H1 (cell line): Measurements from ENCODE around the gene LRRC72. TPM values are rescaled to one million over a fixed set of nuclear protein-coding genes. Genes with fewer than 3 reads are reported as not detected.

Experiments used
- CTCF ChIA-PET: fragments of 300-600 bp; sonication (Branson Sonifier 250); formaldehyde crosslinking; loops from one replicate; lab custom pipeline; 2021; ENCODE audit not compliant: partially characterized antibody; lab: Charles Lee
- POLR2A ChIA-PET: fragments of 300-600 bp; sonication (Branson Sonifier 250); formaldehyde crosslinking; loops from one replicate; lab custom pipeline; 2021; ENCODE audit warnings: inconsistent platforms; ENCODE audit not compliant: partially characterized antibody; lab: Charles Lee
- DNase-seq, 2 experiments: peaks; one replicate each; pipeline versions ENCODE4 v3.0.0 to v3.0.0-alpha.2; 2010 to 2022; ENCODE audit warnings: low spot score in 2 of 2, low read depth in 1 of 2, mixed read lengths in 1 of 2
- FAIRE-seq: peaks from 2 replicates; lab custom pipeline; 2011; peaks lifted over from hg19 to GRCh38; lab: Jason Lieb, UNC
- H2AFZ ChIP-seq: 2 replicates; pipeline ENCODE4 v1.8.1; 2012; ENCODE audit warnings: low read length, inconsistent platforms
- H2AK5ac ChIP-seq: 2 replicates; pipeline ENCODE4 v1.6.1; 2013; ENCODE audit warnings: low read depth, low read length
- H2BK120ac ChIP-seq: replicated peaks from 2 replicates; pipeline ENCODE3; 2013; ENCODE audit warnings: low read depth, low read length, inconsistent platforms
- H2BK12ac ChIP-seq: 2 replicates; pipeline ENCODE4 v1.6.1; 2013; ENCODE audit warnings: low read depth, low read length
- H2BK15ac ChIP-seq: 2 replicates; pipeline ENCODE4 v1.6.1; 2013; ENCODE audit warnings: low read length
- H2BK20ac ChIP-seq: 2 replicates; pipeline ENCODE4 v1.6.1; 2013; ENCODE audit warnings: low read length
- H2BK5ac ChIP-seq: 2 replicates; pipeline ENCODE4 v1.6.1; 2013; ENCODE audit warnings: low read depth, low read length
- H3K14ac ChIP-seq: 2 replicates; pipeline ENCODE4 v1.6.1; 2013; ENCODE audit warnings: inconsistent platforms; ENCODE audit not compliant: insufficient read length
- H3K18ac ChIP-seq: 2 replicates; pipeline ENCODE4 v1.6.1; 2013; ENCODE audit warnings: low read length; ENCODE audit errors: extremely low read depth
- H3K23ac ChIP-seq: 2 replicates; pipeline ENCODE4 v1.6.1; 2013; ENCODE audit warnings: inconsistent platforms; ENCODE audit not compliant: insufficient read length
- H3K23me2 ChIP-seq: 2 replicates; pipeline ENCODE4 v1.6.1; 2013; ENCODE audit warnings: low read depth, low read length
- H3K27ac ChIP-seq: 2 replicates; pipeline ENCODE4 v1.6.1; 2011; ENCODE audit warnings: low read depth, low read length, inconsistent platforms
- H3K27me3 ChIP-seq, 4 experiments: replicated peaks in 1 of 4; 1 replicate in 1 of 4; 2 replicates in 3 of 4; pipeline versions ENCODE4 v1.6.1 to v1.8.1; 2011 to 2013; ENCODE audit warnings: low read length in 3 of 4, mild to moderate bottlenecking in 3 of 4, inconsistent platforms in 2 of 4, mixed read lengths in 2 of 4, moderate library complexity in 1 of 4; ENCODE audit not compliant: control insufficient read depth in 3 of 4, insufficient read depth in 3 of 4; ENCODE audit errors: extremely low read depth in 1 of 4
- H3K36me3 ChIP-seq, 4 experiments: 2 replicates each; pipeline versions ENCODE4 v1.6.1 to v1.8.1; 2011 to 2013; ENCODE audit warnings: mild to moderate bottlenecking in 4 of 4, low read length in 3 of 4, moderate library complexity in 2 of 4, control low read depth in 1 of 4, inconsistent platforms in 1 of 4; ENCODE audit not compliant: insufficient read depth in 4 of 4, control insufficient read depth in 2 of 4
- H3K4ac ChIP-seq: replicated peaks from 2 replicates; pipeline ENCODE3; 2013; ENCODE audit warnings: low read length, low read depth, mixed read lengths, inconsistent platforms; ENCODE audit not compliant: insufficient read length
- H3K4me1 ChIP-seq, 4 experiments: replicated peaks in 1 of 4; 1 replicate in 1 of 4; 2 replicates in 3 of 4; pipeline versions ENCODE4 v1.6.1 to v1.8.1; 2011 to 2013; ENCODE audit warnings: low read length in 3 of 4, inconsistent platforms in 2 of 4, mixed read lengths in 1 of 4; ENCODE audit not compliant: insufficient read depth in 4 of 4, control insufficient read depth in 3 of 4
- H3K4me2 ChIP-seq, 2 experiments: 2 replicates each; pipeline versions ENCODE4 v1.6.1 to v1.8.1; 2011 to 2013; ENCODE audit warnings: low read depth in 2 of 2, low read length in 2 of 2, control low read depth in 1 of 2, inconsistent platforms in 1 of 2, mild to moderate bottlenecking in 1 of 2; ENCODE audit not compliant: insufficient read depth in 1 of 2
- H3K4me3 ChIP-seq, 4 experiments: fragments of 200-600, 300-600 bp in 1 of 4; sonication (generic), shearing (Covaris generic), sonication (Bioruptor Twin) in 1 of 4; 2 replicates each; pipeline versions ENCODE4 v1.5.1 to v1.8.1; 2011 to 2016; ENCODE audit warnings: low read length in 4 of 4, low read depth in 3 of 4, control low read depth in 2 of 4, inconsistent platforms in 2 of 4, mild to moderate bottlenecking in 2 of 4, mixed read lengths in 1 of 4, moderate library complexity in 1 of 4; ENCODE audit not compliant: insufficient read depth in 2 of 4; ENCODE audit errors: extremely low read depth in 1 of 4
- H3K56ac ChIP-seq: replicated peaks from 2 replicates; pipeline ENCODE3; 2013; ENCODE audit warnings: low read depth, mild to moderate bottlenecking, mixed read lengths, low read length, inconsistent platforms; ENCODE audit not compliant: insufficient read length
- H3K79me1 ChIP-seq: 2 replicates; pipeline ENCODE4 v1.6.1; 2013; ENCODE audit warnings: low read depth, low read length, control low read depth
- H3K79me2 ChIP-seq, 2 experiments: 2 replicates each; pipeline versions ENCODE4 v1.6.1 to v1.8.1; 2012 to 2013; ENCODE audit warnings: low read length in 2 of 2, mild to moderate bottlenecking in 2 of 2, inconsistent platforms in 1 of 2; ENCODE audit not compliant: insufficient read depth in 2 of 2, control insufficient read depth in 1 of 2
- H3K9ac ChIP-seq, 4 experiments: replicated peaks in 1 of 4; 1 replicate in 1 of 4; 2 replicates in 3 of 4; pipeline versions ENCODE4 v1.6.1 to v1.8.1; 2011 to 2013; ENCODE audit warnings: low read depth in 3 of 4, low read length in 3 of 4, control low read depth in 2 of 4, mild to moderate bottlenecking in 2 of 4, moderate library complexity in 2 of 4, inconsistent platforms in 1 of 4; ENCODE audit errors: extremely low read depth in 1 of 4
- H3K9me3 ChIP-seq, 2 experiments: 2 replicates each; pipeline versions ENCODE4 v1.6.1 to v1.8.1; 2012 to 2013; ENCODE audit warnings: mild to moderate bottlenecking in 2 of 2, moderate library complexity in 2 of 2, control low read depth in 1 of 2, inconsistent platforms in 1 of 2, low read depth in 1 of 2, low read length in 1 of 2, mixed read lengths in 1 of 2; ENCODE audit not compliant: insufficient read depth in 2 of 2
- H4K20me1 ChIP-seq, 2 experiments: replicated peaks in 1 of 2; 2 replicates each; pipeline versions ENCODE3 to v1.8.1; 2011 to 2013; ENCODE audit warnings: inconsistent platforms in 2 of 2, low read length in 2 of 2, mild to moderate bottlenecking in 1 of 2; ENCODE audit not compliant: insufficient read depth in 2 of 2, control insufficient read depth in 1 of 2
- H4K5ac ChIP-seq: 2 replicates; pipeline ENCODE4 v1.6.1; 2013; ENCODE audit warnings: low read length, low read depth, mixed read lengths, inconsistent platforms; ENCODE audit not compliant: insufficient read length
- H4K8ac ChIP-seq: 2 replicates; pipeline ENCODE4 v1.8.0; 2013; ENCODE audit warnings: mild to moderate bottlenecking, moderate library complexity, low read length, inconsistent platforms; ENCODE audit not compliant: insufficient read depth; ENCODE audit errors: extremely low read depth
- H4K91ac ChIP-seq: replicated peaks from 2 replicates; pipeline ENCODE3; 2013; ENCODE audit warnings: low read length, mixed read lengths, inconsistent platforms; ENCODE audit not compliant: insufficient read length
- ATF2 ChIP-seq: IDR thresholded peaks from 2 replicates; pipeline ENCODE4 v1.6.1; 2012; ENCODE audit warnings: low read length, inconsistent platforms
- CREB1 ChIP-seq: IDR thresholded peaks from 2 replicates; pipeline ENCODE4 v1.6.1; 2012; ENCODE audit warnings: inconsistent platforms
- EP300 ChIP-seq, 2 experiments: IDR thresholded peaks; 1 replicate in 1 of 2; 2 replicates in 1 of 2; pipeline ENCODE4 v1.6.1; 2011 to 2012; ENCODE audit warnings: low read depth in 2 of 2, low read length in 2 of 2, mild to moderate bottlenecking in 2 of 2, borderline replicate concordance in 1 of 2, inconsistent platforms in 1 of 2, moderate library complexity in 1 of 2
- MAFK ChIP-seq: IDR thresholded peaks from 2 replicates; pipeline ENCODE4 v1.6.1; 2012; ENCODE audit warnings: low read depth, mild to moderate bottlenecking, improper control_type of control experiment, low read length
- NANOG ChIP-seq: IDR thresholded peaks from 2 replicates; pipeline ENCODE4 v1.6.1; 2011; ENCODE audit warnings: low read length, low read depth, mild to moderate bottlenecking, inconsistent platforms; ENCODE audit not compliant: insufficient read depth, poor library complexity, severe bottlenecking
- PHF8 ChIP-seq: fragments of 200-600 bp; sonication (generic); conservative IDR thresholded peaks from 2 replicates; pipeline ENCODE4 v1.7.1; 2012; ENCODE audit warnings: low read depth, mild to moderate bottlenecking, inconsistent platforms, low read length, moderate library complexity
- POU5F1 ChIP-seq: IDR thresholded peaks from 2 replicates; pipeline ENCODE4 v1.6.1; 2011; ENCODE audit warnings: low read depth, mild to moderate bottlenecking, low read length, moderate library complexity
- RAD21 ChIP-seq, 2 experiments: IDR thresholded peaks in 1 of 2; conservative IDR thresholded peaks in 1 of 2; 2 replicates each; pipeline ENCODE4 v1.6.1; 2011; ENCODE audit warnings: low read depth in 2 of 2, low read length in 2 of 2, improper control_type of control experiment in 1 of 2, inconsistent platforms in 1 of 2, mild to moderate bottlenecking in 1 of 2, moderate library complexity in 1 of 2
- RNF2 ChIP-seq: fragments of 200-900, 300-1000 bp; sonication (generic); IDR thresholded peaks from 2 replicates; pipeline ENCODE4 v1.7.1; 2016; ENCODE audit warnings: borderline replicate concordance, low read depth, mild to moderate bottlenecking, antibody characterized with exemption, low read length; ENCODE audit not compliant: poor library complexity, severe bottlenecking; ENCODE audit errors: missing control alignments
- SIRT6 ChIP-seq: IDR thresholded peaks from one replicate; pipeline ENCODE4 v1.7.1; 2012; ENCODE audit warnings: low read length, inconsistent platforms
- TBP ChIP-seq: IDR thresholded peaks from 2 replicates; pipeline ENCODE4 v1.6.1; 2011; ENCODE audit warnings: low read depth, low read length, improper control_type of control experiment
- ZNF274 ChIP-seq: IDR thresholded peaks from 2 replicates; pipeline ENCODE4 v1.7.0; 2012; ENCODE audit warnings: low read length, borderline replicate concordance; ENCODE audit errors: extremely low read depth
- WGBS, 2 experiments: shearing (Covaris generic) in 1 of 2; methylation state at CpG; one replicate each; pipeline versions ENCODE4 v1.1.6 to v1.1.7; 2013 to 2015; ENCODE audit warnings: low lambda C conversion rate in 2 of 2, mixed read lengths in 2 of 2, inconsistent platforms in 1 of 2, low coverage in 1 of 2, missing lambda C conversion rate in 1 of 2; ENCODE audit not compliant: insufficient replicate concordance in 2 of 2, insufficient coverage in 1 of 2, insufficient read length in 1 of 2; ENCODE audit errors: extremely low coverage in 1 of 2, missing lambda C conversion rate in 1 of 2; 5-methylcytosine and 5-hydroxymethylcytosine counted together
- polyA plus RNA-seq, 7 experiments: library from polyadenylated mRNA; depleted of rRNA in 3 of 7; stranded (reverse) in 5 of 7; unstranded in 2 of 7; fragments of >200 nt in 5 of 7; fragments of 200-250 nt in 2 of 7; gene quantifications; 1 replicate in 5 of 7; 2 replicates in 1 of 7; 4 replicates in 1 of 7; pipeline versions ENCODE4 v1.2.1 to v1.2.3, GENCODE V29; 2011 to 2013; ENCODE audit warnings: missing spikeins in 2 of 7, mixed read lengths in 2 of 7
- total RNA-seq: library from RNA; stranded (reverse); fragmentation: NEBNext Ultra II Directional; extraction: Animal tissue kit (Norgen Biotek cat#: 25700); gene quantifications from 2 replicates; pipeline ENCODE4 v1.2.1, GENCODE V29; 2021

LRRC72 gene
- total and polyA plus RNA-seq, 2 of the 8 experiments (the other 6 are each of a cell fraction or from before 2014, with no cell fraction given) = not detected

DNA sequence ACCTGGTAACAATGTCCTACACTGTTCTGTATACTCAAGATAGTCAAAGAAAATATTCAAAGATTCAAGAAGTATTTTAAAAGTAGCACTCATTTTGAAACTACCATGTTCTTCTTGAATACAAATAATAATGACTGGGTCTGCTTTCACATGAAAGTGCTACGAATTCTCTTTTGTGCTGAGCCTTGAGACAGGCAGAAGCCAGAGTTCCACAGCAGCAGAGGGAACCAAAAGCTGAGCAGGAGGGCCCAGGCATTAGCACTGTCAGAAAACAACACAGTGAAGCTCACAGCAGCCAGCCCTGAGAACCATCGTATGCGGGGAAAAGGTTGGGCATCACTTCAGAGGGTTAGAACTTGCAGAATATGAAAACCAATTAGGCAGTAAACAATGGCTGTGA lies 80.1 kb downstream of the LRRC72 start:
- no peak overlapping the region for H2BK120ac ChIP-seq
- H3K79me2 ChIP-seq = no peaks in the 10 kb centered on the region
- H3K23me2 ChIP-seq = no peaks in the 10 kb centered on the region
- no peak for DNase-seq
- CTCF ChIA-PET = no interaction called here
- H3K9me3 ChIP-seq = no peaks in the 10 kb centered on the region
- no peaks in the 10 kb centered on the region; a peak in 1 of 8 replicates for H3K36me3 ChIP-seq
- H4K91ac ChIP-seq = no peak overlapping the region
- WGBS, 2 experiments = 92% methylated on average over 3 of the region's 3 CpGs; no CpG with 5 or more reads in 1 of the 2 experiments
- no peak overlapping the region; a peak in 1 of 7 replicates for H3K9ac ChIP-seq
- H2AFZ ChIP-seq = no peak overlapping the region
- H3K4me2 ChIP-seq = no peak overlapping the region
- H4K5ac ChIP-seq = no peak overlapping the region
- H2BK12ac ChIP-seq = no peak overlapping the region
- H3K79me1 ChIP-seq = no peaks in the 10 kb centered on the region
- POLR2A ChIA-PET = no interaction called here
- no peak overlapping the region for H2BK5ac ChIP-seq
- H3K23ac ChIP-seq = no peak overlapping the region
- H2AK5ac ChIP-seq = no peak overlapping the region
- no peak overlapping the region for H3K4ac ChIP-seq
- H4K20me1 ChIP-seq = no peaks in the 10 kb centered on the region
- H3K27ac ChIP-seq = no peak overlapping the region
- H2BK20ac ChIP-seq = no peak overlapping the region
- FAIRE-seq = no peak
- no peak overlapping the region for H3K56ac ChIP-seq
- H2BK15ac ChIP-seq = no peak overlapping the region
- H3K4me1 ChIP-seq = no peaks in the 10 kb centered on the region
- H3K14ac ChIP-seq = no peak overlapping the region
- H3K4me3 ChIP-seq = no peak overlapping the region
- no peaks in the 10 kb centered on the region for H3K27me3 ChIP-seq
- no peak overlapping the region for H3K18ac ChIP-seq
- no peak overlapping the region for H4K8ac ChIP-seq
- TF ChIP-seq MAFK (no peak), TBP (no peak), SIRT6 (no peak), PHF8 (no peak), RAD21 (IDR thresholded peaks at IDR 0.05 in 1 of 2, conservative IDR thresholded peaks at IDR 0.05 in 1 of 2; ENCODE audit: low read depth in 2 of 2, low read length in 2 of 2) (no peak), NANOG (no peak), CREB1 (no peak), ZNF274 (no peak), ATF2 (no peak), RNF2 (no peak), POU5F1 (no peak), EP300 (IDR thresholded peaks at IDR 0.05; ENCODE audit: borderline replicate concordance in 1 of 2, low read depth in 2 of 2, low read length in 2 of 2) (no peak)
